ENCODE data around the gene CXCL12. TPM values are rescaled to one million over a fixed set of nuclear protein-coding genes. Genes with fewer than 3 reads are reported as not detected.

Gene CXCL12
- polyA plus RNA-seq, 1 donor from 2014 or later = 0.14 TPM

- Histone ChIP-seq H3K36me3 (ENCODE audit: insufficient read depth, low read length) (no peaks in the 10 kb centered on the region), H3K79me2 (replicated peaks; ENCODE audit: insufficient read depth, low read length) (no peaks in the 10 kb centered on the region), H3K4me2 (ENCODE audit: low read length) (no peak overlapping the region), H3K27me3 (ENCODE audit: insufficient read depth, low read depth, low read length) (no peaks in the 10 kb centered on the region), H3K9ac (ENCODE audit: low read length) (no peak overlapping the region), H3K9me2 (ENCODE audit: insufficient read depth, low read length) (no peaks in the 10 kb centered on the region), H3F3A (ENCODE audit: insufficient read depth, low read length, poor library complexity, severe bottlenecking) (no peaks in the 10 kb centered on the region), H3K27ac (ENCODE audit: low read length) (no peak overlapping the region), H4K20me1 (ENCODE audit: insufficient read depth) (no peaks in the 10 kb centered on the region), H2AFZ (ENCODE audit: low read depth, low read length) (no peak overlapping the region), H3K9me3 (ENCODE audit: low read length) (no peaks in the 10 kb centered on the region), H3K4me3 (ENCODE audit: low read length) (no peak overlapping the region)
- TF ChIP-seq EP300 (conservative IDR thresholded peaks at IDR 0.05; ENCODE audit: poor library complexity, severe bottlenecking) (no peak), CTCF (IDR thresholded peaks at IDR 0.05; ENCODE audit: poor library complexity, severe bottlenecking) (no peak), EZH2 (IDR thresholded peaks at IDR 0.05; ENCODE audit: borderline replicate concordance, insufficient read depth, low read length, poor library complexity, severe bottlenecking) (no peak), REST (IDR thresholded peaks at IDR 0.05; ENCODE audit: borderline replicate concordance) (no peak), POLR2AphosphoS5 (IDR thresholded peaks at IDR 0.05) (no peak), RAD21 (conservative IDR thresholded peaks at IDR 0.05) (no peak), MXI1 (conservative IDR thresholded peaks at IDR 0.05; ENCODE audit: poor library complexity, severe bottlenecking) (no peak), SMC3 (conservative IDR thresholded peaks at IDR 0.05; ENCODE audit: poor library complexity) (no peak), TAF1 (IDR thresholded peaks at IDR 0.05; ENCODE audit: low read depth) (no peak)
Measured at GRCh38 chr10:44413416-44413815, 28.5 kb upstream of the CXCL12 start.

GRCh38 chr10:44411251-44411650, 26.4 kb upstream of the CXCL12 start:
- TF ChIP-seq MXI1 (conservative IDR thresholded peaks at IDR 0.05; ENCODE audit: poor library complexity, severe bottlenecking) (no peak), POLR2AphosphoS5 (IDR thresholded peaks at IDR 0.05) (no peak)
- Histone ChIP-seq H3K4me2 (ENCODE audit: low read length) (no peak overlapping the region), H3K4me3 (ENCODE audit: low read length) (no peak overlapping the region), H3K36me3 (ENCODE audit: insufficient read depth, low read length) (no peaks in the 10 kb centered on the region), H3K27ac (ENCODE audit: low read length) (no peak overlapping the region), H4K20me1 (ENCODE audit: insufficient read depth) (no peaks in the 10 kb centered on the region), H3K9me2 (ENCODE audit: insufficient read depth, low read length) (no peaks in the 10 kb centered on the region), H3K9ac (ENCODE audit: low read length) (no peak overlapping the region), H3K27me3 (ENCODE audit: insufficient read depth, low read depth, low read length) (no peaks in the 10 kb centered on the region), H3K9me3 (ENCODE audit: low read length) (no peaks in the 10 kb centered on the region), H3F3A (ENCODE audit: insufficient read depth, low read length, poor library complexity, severe bottlenecking) (no peaks in the 10 kb centered on the region), H3K79me2 (replicated peaks; ENCODE audit: insufficient read depth, low read length) (no peaks in the 10 kb centered on the region), H2AFZ (ENCODE audit: low read depth, low read length) (no peak overlapping the region)
